HepG2 (cell line): Measurements from ENCODE around the gene DQX1. TPM values are rescaled to one million over a fixed set of nuclear protein-coding genes. Genes with fewer than 3 reads are reported as not detected.

ENCODE experiments used
- CBX5 ChIP-seq: sonication (generic); formaldehyde crosslinking; IDR thresholded peaks from 2 replicates; pipeline ENCODE4 v1.4.0; 2020; ENCODE audit warnings: missing genetic modification reagents, borderline replicate concordance
- DNMT3B ChIP-seq: conservative IDR thresholded peaks from 2 replicates; pipeline ENCODE4 v1.6.1; 2016; ENCODE audit warnings: missing biosample characterization, control low read depth
- FOXA3 ChIP-seq: IDR thresholded peaks from 2 replicates; pipeline ENCODE4 v1.6.1; 2016; ENCODE audit warnings: missing genetic modification reagents, missing compliant biosample characterization
- FOXP1 ChIP-seq, 2 experiments: fragments of 450-650 bp in 1 of 2; IDR thresholded peaks; 2 replicates each; pipeline ENCODE4 v1.6.1; 2017 to 2018; ENCODE audit warnings: antibody characterized with exemption in 1 of 2
- GFI1 ChIP-seq: sonication (generic); formaldehyde crosslinking; IDR thresholded peaks from 2 replicates; pipeline ENCODE4 v1.5.0; 2020; ENCODE audit warnings: missing genetic modification reagents, mild to moderate bottlenecking, borderline replicate concordance
- PHF8 ChIP-seq: sonication (generic); formaldehyde crosslinking; IDR thresholded peaks from 2 replicates; pipeline ENCODE4 v1.5.0; 2020; ENCODE audit warnings: missing genetic modification reagents
- REL ChIP-seq: sonication (generic); formaldehyde crosslinking; conservative IDR thresholded peaks from 2 replicates; pipeline ENCODE4 v1.8.0; 2022; ENCODE audit warnings: mild to moderate bottlenecking, missing genetic modification reagents, moderate library complexity
- SNAPC2 ChIP-seq: sonication (generic); formaldehyde crosslinking; IDR thresholded peaks from 2 replicates; pipeline ENCODE4 v1.8.1; 2022; ENCODE audit warnings: mild to moderate bottlenecking, missing genetic modification reagents
- SRSF4 ChIP-seq: fragments of 200-400 bp; formaldehyde crosslinking; IDR thresholded peaks from one replicate; pipeline ENCODE4 v1.6.1; 2018; ENCODE audit warnings: mild to moderate bottlenecking, low read depth, low read length, moderate library complexity; ENCODE audit not compliant: poor library complexity, severe bottlenecking
- TMF1 ChIP-seq: sonication (generic); formaldehyde crosslinking; IDR thresholded peaks from 2 replicates; pipeline ENCODE4 v1.8.1; 2022; ENCODE audit warnings: low read depth, missing genetic modification reagents
- YY1 ChIP-seq: IDR thresholded peaks from 2 replicates; pipeline ENCODE4 v1.6.1; 2011; ENCODE audit warnings: low read length, low read depth, moderate library complexity, mild to moderate bottlenecking; ENCODE audit not compliant: insufficient read depth, insufficient replicate concordance
- ZFP36L1 ChIP-seq: sonication (generic); formaldehyde crosslinking; IDR thresholded peaks from 2 replicates; pipeline ENCODE4 v1.8.0; 2022; ENCODE audit warnings: mild to moderate bottlenecking, missing genetic modification reagents, moderate library complexity
- ZNF367 ChIP-seq: sonication (generic); formaldehyde crosslinking; IDR thresholded peaks from 2 replicates; pipeline ENCODE4 v1.4.0; 2020; ENCODE audit warnings: missing genetic modification reagents, borderline replicate concordance
- ZNF556 ChIP-seq: sonication (generic); formaldehyde crosslinking; IDR thresholded peaks from 2 replicates; pipeline ENCODE4 v1.4.0; 2020; ENCODE audit warnings: mild to moderate bottlenecking, missing genetic modification reagents, borderline replicate concordance
- ZNF747 ChIP-seq: sonication (generic); formaldehyde crosslinking; IDR thresholded peaks from 2 replicates; pipeline ENCODE4 v1.8.1; 2023; ENCODE audit warnings: missing genetic modification reagents, mild to moderate bottlenecking, borderline replicate concordance
- ZNF841 ChIP-seq: sonication (generic); formaldehyde crosslinking; IDR thresholded peaks from 2 replicates; pipeline ENCODE4 v1.8.1; 2023; ENCODE audit warnings: missing genetic modification reagents, borderline replicate concordance
- polyA plus RNA-seq, 8 experiments: library from polyadenylated mRNA; depleted of rRNA in 3 of 8; stranded (reverse) in 7 of 8; unstranded in 1 of 8; fragments of >200 nt; fragmentation: Illumina TruSeq in 4 of 8; extraction: Trizol in 4 of 8; gene quantifications; 2 replicates each; pipeline versions ENCODE4 v1.2.1 to v1.2.3, GENCODE V29; 2011 to 2016; ENCODE audit warnings: low read depth in 4 of 8, missing spikeins in 1 of 8, mixed read lengths in 1 of 8; ENCODE audit not compliant: insufficient read depth in 1 of 8
- total RNA-seq, 5 experiments: library from RNA; depleted of rRNA; stranded (reverse); fragments of >200 nt; fragmentation: Illumina TruSeq; extraction: Trizol; gene quantifications; 2 replicates each; pipeline ENCODE4 v1.2.3, GENCODE V29; 2016; ENCODE audit warnings: low read depth in 1 of 5
- TF ChIP-seq, protein P1 (sequence below): sonication (generic); formaldehyde crosslinking; IDR thresholded peaks from 2 replicates; pipeline ENCODE4 v1.4.0; 2020; ENCODE audit warnings: missing genetic modification reagents, mild to moderate bottlenecking, borderline replicate concordance
- TF ChIP-seq, protein P2 (sequence below): sonication (generic); formaldehyde crosslinking; IDR thresholded peaks from 2 replicates; pipeline ENCODE4 v1.4.0; 2020; ENCODE audit warnings: missing genetic modification reagents; ENCODE audit errors: not compliant biosample characterization
- TF ChIP-seq, protein P3 (sequence below): sonication (generic); formaldehyde crosslinking; IDR thresholded peaks from 2 replicates; pipeline ENCODE4 v1.4.0; 2020; ENCODE audit warnings: missing genetic modification reagents, mild to moderate bottlenecking, borderline replicate concordance
- TF ChIP-seq, protein P4 (sequence below): sonication (generic); formaldehyde crosslinking; conservative IDR thresholded peaks from 2 replicates; pipeline ENCODE4 v1.8.0; 2022; ENCODE audit warnings: missing genetic modification reagents
- TF ChIP-seq, protein P5 (sequence below): sonication (generic); formaldehyde crosslinking; IDR thresholded peaks from 2 replicates; pipeline ENCODE4 v1.4.0; 2020; ENCODE audit warnings: low read depth, mild to moderate bottlenecking, missing genetic modification reagents

The DQX1 gene
- total and polyA plus RNA-seq, 2 of the 13 experiments (the other 11 are each of a cell fraction or from before 2014, with no cell fraction given): 27.6 to 89.8 TPM

- TF ChIP-seq, protein P1, sequence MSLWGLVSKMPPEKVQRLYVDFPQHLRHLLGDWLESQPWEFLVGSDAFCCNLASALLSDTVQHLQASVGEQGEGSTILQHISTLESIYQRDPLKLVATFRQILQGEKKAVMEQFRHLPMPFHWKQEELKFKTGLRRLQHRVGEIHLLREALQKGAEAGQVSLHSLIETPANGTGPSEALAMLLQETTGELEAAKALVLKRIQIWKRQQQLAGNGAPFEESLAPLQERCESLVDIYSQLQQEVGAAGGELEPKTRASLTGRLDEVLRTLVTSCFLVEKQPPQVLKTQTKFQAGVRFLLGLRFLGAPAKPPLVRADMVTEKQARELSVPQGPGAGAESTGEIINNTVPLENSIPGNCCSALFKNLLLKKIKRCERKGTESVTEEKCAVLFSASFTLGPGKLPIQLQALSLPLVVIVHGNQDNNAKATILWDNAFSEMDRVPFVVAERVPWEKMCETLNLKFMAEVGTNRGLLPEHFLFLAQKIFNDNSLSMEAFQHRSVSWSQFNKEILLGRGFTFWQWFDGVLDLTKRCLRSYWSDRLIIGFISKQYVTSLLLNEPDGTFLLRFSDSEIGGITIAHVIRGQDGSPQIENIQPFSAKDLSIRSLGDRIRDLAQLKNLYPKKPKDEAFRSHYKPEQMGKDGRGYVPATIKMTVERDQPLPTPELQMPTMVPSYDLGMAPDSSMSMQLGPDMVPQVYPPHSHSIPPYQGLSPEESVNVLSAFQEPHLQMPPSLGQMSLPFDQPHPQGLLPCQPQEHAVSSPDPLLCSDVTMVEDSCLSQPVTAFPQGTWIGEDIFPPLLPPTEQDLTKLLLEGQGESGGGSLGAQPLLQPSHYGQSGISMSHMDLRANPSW: no peak
- TF ChIP-seq ZNF556 (no peak), TMF1 (CRISPR knock-in tag) (no peak), CBX5 (CRISPR knock-in tag) (no peak), ZNF841 (no peak), REL (CRISPR knock-in tag) (no peak), FOXP1 (IDR thresholded peaks at IDR 0.05) (no peak), FOXP1 (CRISPR knock-in tag; IDR thresholded peaks at IDR 0.05) (peak; percentile 74), SRSF4 (no peak), ZNF367 (no peak), DNMT3B (CRISPR knock-in tag) (no peak), YY1 (no peak), PHF8 (CRISPR knock-in tag) (0 out of 2 replicates have a peak, but pooled peaks have one; percentile 17), ZFP36L1 (CRISPR knock-in tag) (no peak), GFI1 (CRISPR knock-in tag) (no peak), ZNF747 (no peak), SNAPC2 (CRISPR knock-in tag) (0 out of 2 replicates have a peak, but pooled peaks have one; percentile 23), FOXA3 (CRISPR knock-in tag) (peak; percentile 83)
- TF ChIP-seq, protein P2, sequence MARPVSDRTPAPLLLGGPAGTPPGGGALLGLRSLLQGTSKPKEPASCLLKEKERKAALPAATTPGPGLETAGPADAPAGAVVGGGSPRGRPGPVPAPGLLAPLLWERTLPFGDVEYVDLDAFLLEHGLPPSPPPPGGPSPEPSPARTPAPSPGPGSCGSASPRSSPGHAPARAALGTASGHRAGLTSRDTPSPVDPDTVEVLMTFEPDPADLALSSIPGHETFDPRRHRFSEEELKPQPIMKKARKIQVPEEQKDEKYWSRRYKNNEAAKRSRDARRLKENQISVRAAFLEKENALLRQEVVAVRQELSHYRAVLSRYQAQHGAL: no peak
- TF ChIP-seq, protein P3, sequence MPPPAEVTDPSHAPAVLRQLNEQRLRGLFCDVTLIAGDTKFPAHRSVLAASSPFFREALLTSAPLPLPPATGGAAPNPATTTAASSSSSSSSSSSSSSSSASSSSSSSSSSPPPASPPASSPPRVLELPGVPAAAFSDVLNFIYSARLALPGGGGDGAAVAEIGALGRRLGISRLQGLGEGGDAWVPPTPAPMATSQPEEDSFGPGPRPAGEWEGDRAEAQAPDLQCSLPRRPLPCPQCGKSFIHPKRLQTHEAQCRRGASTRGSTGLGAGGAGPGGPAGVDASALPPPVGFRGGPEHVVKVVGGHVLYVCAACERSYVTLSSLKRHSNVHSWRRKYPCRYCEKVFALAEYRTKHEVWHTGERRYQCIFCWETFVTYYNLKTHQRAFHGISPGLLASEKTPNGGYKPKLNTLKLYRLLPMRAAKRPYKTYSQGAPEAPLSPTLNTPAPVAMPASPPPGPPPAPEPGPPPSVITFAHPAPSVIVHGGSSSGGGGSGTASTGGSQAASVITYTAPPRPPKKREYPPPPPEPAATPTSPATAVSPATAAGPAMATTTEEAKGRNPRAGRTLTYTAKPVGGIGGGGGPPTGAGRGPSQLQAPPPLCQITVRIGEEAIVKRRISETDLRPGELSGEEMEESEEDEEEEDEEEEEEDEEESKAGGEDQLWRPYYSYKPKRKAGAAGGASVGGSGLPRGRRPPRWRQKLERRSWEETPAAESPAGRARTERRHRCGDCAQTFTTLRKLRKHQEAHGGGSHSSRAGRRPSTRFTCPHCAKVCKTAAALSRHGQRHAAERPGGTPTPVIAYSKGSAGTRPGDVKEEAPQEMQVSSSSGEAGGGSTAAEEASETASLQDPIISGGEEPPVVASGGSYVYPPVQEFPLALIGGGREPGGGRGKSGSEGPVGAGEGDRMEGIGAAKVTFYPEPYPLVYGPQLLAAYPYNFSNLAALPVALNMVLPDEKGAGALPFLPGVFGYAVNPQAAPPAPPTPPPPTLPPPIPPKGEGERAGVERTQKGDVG (CRISPR knock-in tag): no peak
- TF ChIP-seq, protein P4, sequence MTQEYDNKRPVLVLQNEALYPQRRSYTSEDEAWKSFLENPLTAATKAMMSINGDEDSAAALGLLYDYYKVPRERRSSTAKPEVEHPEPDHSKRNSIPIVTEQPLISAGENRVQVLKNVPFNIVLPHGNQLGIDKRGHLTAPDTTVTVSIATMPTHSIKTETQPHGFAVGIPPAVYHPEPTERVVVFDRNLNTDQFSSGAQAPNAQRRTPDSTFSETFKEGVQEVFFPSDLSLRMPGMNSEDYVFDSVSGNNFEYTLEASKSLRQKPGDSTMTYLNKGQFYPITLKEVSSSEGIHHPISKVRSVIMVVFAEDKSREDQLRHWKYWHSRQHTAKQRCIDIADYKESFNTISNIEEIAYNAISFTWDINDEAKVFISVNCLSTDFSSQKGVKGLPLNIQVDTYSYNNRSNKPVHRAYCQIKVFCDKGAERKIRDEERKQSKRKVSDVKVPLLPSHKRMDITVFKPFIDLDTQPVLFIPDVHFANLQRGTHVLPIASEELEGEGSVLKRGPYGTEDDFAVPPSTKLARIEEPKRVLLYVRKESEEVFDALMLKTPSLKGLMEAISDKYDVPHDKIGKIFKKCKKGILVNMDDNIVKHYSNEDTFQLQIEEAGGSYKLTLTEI (CRISPR knock-in tag): no peak
- TF ChIP-seq, protein P5, sequence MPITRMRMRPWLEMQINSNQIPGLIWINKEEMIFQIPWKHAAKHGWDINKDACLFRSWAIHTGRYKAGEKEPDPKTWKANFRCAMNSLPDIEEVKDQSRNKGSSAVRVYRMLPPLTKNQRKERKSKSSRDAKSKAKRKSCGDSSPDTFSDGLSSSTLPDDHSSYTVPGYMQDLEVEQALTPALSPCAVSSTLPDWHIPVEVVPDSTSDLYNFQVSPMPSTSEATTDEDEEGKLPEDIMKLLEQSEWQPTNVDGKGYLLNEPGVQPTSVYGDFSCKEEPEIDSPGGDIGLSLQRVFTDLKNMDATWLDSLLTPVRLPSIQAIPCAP (CRISPR knock-in tag): no peak
Observed at GRCh38 chr2:74486141-74486540, 39.9 kb downstream of the DQX1 start (continued).
